ENCODE results near the gene DHRS9. TPM values are rescaled to one million over a fixed set of nuclear protein-coding genes. Genes with fewer than 3 reads are reported as not detected.

Gene DHRS9
- total RNA-seq, 2 donors from 2014 or later = 0.32 to 0.34 TPM

GRCh38 chr2:169071455-169071854 is 2.1 kb downstream of the DHRS9 start:
- TF ChIP-seq CTCF (IDR thresholded peaks at IDR 0.05) (no peak), POLR2A (IDR thresholded peaks at IDR 0.05) (no peak), POLR2AphosphoS5 (IDR thresholded peaks at IDR 0.05) (no peak)
- WGBS = 79% methylated on average over 5 of the region's 5 CpGs
- Histone ChIP-seq H3K9me3 (no peaks in the 10 kb centered on the region), H3K27me3 (replicated peaks; ENCODE audit: insufficient read depth) (no peaks in the 10 kb centered on the region), H3K27ac (no peak overlapping the region), H3K4me3 (no peak overlapping the region), H3K4me1 (replicated peaks) (no peaks in the 10 kb centered on the region), H3K36me3 (no peaks in the 10 kb centered on the region)
- intact Hi-C loops (cut with DNase I) = no loop called here
- no peak for DNase-seq (ENCODE audit: low spot score)

- no peaks in the 10 kb centered on the region for H3K4me1 ChIP-seq (replicated peaks)
- intact Hi-C loops (cut with DNase I) = no loop called here
- no peaks in the 10 kb centered on the region for H3K9me3 ChIP-seq
- no peaks in the 10 kb centered on the region for H3K27me3 ChIP-seq (replicated peaks; ENCODE audit: insufficient read depth)
- DNase-seq (ENCODE audit: low spot score) = no peak
- no peak overlapping the region for H3K27ac ChIP-seq
- H3K36me3 ChIP-seq = no peaks in the 10 kb centered on the region
- 75% methylated on average over 4 of the region's 4 CpGs for WGBS
- TF ChIP-seq POLR2AphosphoS5 (IDR thresholded peaks at IDR 0.05) = no peak
- TF ChIP-seq CTCF (IDR thresholded peaks at IDR 0.05) = no peak
- TF ChIP-seq POLR2A (IDR thresholded peaks at IDR 0.05) = no peak
- H3K4me3 ChIP-seq = no peak overlapping the region
Observed at GRCh38 chr2:169072163-169072925, 3.0 kb downstream of the DHRS9 start.

DNA sequence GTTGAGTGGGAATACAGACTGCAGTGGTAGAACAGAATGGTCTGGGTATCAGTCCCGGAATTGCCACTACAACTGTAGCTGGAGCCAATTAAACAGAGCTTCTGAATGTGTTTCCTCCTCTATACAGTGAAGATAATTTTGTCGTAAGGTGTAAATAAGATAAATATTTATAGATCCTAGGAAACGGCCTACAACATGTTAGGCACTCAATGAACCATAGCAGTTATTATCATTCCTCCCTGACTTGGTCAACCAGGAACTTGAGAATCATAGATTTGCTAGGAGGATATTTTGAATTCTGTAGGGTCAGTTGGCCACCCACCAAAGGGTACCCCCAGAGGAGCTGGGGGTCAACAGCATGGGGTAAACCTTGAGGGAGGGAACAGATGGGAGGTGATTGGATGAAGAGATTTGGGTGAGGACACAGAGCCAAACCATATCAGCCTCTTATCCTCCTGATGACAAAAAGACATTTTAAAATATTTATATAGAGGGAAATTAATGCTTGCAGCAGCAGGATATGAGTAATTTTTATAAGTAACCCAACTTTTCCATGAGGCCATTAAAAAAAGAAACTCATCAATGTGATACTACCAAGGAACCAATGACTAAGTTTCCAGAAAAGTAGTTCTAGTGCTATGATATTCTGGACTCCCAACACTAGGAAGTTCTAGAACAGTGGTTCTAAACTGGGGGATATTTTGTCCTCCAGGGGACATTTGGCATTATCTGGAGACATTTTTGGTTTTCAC is 4.0 kb downstream of the DHRS9 start:
- Histone ChIP-seq H3K27ac (no peak overlapping the region), H3K9me3 (no peaks in the 10 kb centered on the region), H3K27me3 (replicated peaks; ENCODE audit: insufficient read depth) (no peaks in the 10 kb centered on the region), H3K4me1 (replicated peaks) (no peaks in the 10 kb centered on the region), H3K36me3 (no peaks in the 10 kb centered on the region), H3K4me3 (no peak overlapping the region)
- intact Hi-C loops (cut with DNase I) = no loop called here
- DNase-seq (ENCODE audit: low spot score) = no peak
- WGBS = 91% methylated on average over 3 of the region's 3 CpGs
- no peak for TF ChIP-seq CTCF (IDR thresholded peaks at IDR 0.05)
- TF ChIP-seq POLR2AphosphoS5 (IDR thresholded peaks at IDR 0.05) = no peak

- H3K27me3 ChIP-seq (replicated peaks; ENCODE audit: insufficient read depth) = no peaks in the 10 kb centered on the region
- TF ChIP-seq CTCF (IDR thresholded peaks at IDR 0.05) = no peak
- no peak for TF ChIP-seq POLR2AphosphoS5 (IDR thresholded peaks at IDR 0.05)
- TF ChIP-seq POLR2A (IDR thresholded peaks at IDR 0.05) = no peak
- WGBS = 79% methylated on average over 9 of the region's 9 CpGs
- H3K9me3 ChIP-seq = no peaks in the 10 kb centered on the region
- DNase-seq (ENCODE audit: low spot score) = no peak
- no peaks in the 10 kb centered on the region for H3K36me3 ChIP-seq
- no peak overlapping the region for H3K27ac ChIP-seq
- intact Hi-C loops (cut with DNase I) = no loop called here
- no peaks in the 10 kb centered on the region for H3K4me1 ChIP-seq (replicated peaks)
- no peak overlapping the region for H3K4me3 ChIP-seq
Observed at GRCh38 chr2:169073963-169074751, 4.8 kb downstream of the DHRS9 start.
